Activated naive CD4-positive, alpha-beta T cell (primary cell): ENCODE data around the gene KNOP1.

Source experiments
- DNase-seq, 4 experiments: peaks; one replicate each; lab custom pipeline; 2025; lab: John Stamatoyannopoulos, UW

The KNOP1 gene

DNA sequence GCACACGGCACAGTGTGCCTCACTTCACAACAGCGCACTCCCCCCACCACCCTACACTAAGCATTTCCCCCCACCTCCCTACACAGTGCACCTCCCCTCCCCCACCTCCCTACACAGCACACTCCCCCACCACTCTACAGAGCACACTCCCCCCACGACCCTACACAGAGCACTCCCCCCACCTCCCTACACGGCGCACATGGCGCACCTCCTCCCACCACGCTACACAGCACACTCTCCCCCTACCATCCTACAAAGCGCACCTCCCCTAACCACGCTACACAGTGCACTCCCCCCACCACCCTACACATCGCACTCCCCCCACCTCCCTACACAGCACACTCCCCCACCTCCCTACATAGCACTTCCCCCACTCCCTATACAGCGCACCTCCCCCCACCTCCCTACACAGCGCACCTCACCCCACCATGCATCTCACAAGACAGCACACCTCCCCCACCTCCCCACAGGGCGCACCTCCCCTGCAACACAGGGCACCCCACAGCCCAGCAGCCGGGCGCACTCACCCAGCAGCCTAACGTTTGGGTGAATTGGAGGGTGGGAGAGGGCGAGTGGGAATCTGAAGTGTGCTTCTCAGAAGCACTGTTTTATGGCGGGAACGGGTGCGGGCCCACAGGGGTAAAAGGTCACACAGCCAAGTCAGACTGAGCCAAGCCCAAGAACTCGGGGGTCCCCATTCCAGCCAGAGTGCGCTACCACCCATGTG lies 10.3 kb downstream of the KNOP1 start:
- no peak for DNase-seq

DNA sequence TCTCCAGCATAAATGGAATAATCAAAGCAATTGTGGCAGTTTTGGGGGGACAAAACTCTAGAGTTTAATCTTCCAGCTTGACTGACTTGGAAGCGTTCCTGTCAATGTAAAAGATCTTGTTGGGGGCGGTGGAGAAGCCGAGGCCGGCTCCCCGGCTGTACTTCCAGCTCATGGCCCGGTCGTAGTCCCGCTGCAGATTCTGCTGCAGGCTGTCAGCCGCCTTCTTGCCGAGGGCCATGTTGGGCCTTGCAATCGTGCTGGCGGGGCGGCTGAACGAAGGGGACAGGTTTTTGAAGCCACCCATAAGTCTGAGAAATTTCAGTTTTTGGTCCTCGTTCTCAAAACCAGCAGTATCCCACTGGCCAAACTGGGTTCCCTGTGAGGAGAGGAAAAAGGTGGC lies 11.2 kb downstream of the KNOP1 start:
- no peak for DNase-seq

DNA sequence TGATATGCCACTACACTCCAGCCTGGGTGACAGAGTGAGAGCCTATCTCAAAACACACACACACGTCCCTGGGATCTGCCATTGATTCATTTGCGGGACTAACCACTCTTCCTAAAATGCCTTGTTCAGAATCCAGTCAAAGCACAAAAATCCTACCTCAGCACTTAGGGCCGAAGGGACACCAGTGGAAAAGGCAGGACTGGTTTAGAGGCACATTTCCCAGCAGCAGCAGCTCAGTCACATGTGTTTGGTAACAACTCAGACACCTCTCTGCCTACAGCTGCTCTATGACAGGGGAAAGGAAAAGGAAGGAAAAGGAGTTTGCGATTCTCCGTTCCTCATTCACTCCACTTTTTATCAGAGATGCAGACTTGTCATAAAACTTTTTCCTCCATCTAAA lies 12.2 kb downstream of the KNOP1 start:
- DNase-seq: no peak

GRCh38 chr16:19705146-19705501 lies 12.9 kb downstream of the KNOP1 start:
- DNase-seq: no peak

GRCh38 chr16:19704321-19705145 lies 13.5 kb downstream of the KNOP1 start:
- DNase-seq: no peak

DNA sequence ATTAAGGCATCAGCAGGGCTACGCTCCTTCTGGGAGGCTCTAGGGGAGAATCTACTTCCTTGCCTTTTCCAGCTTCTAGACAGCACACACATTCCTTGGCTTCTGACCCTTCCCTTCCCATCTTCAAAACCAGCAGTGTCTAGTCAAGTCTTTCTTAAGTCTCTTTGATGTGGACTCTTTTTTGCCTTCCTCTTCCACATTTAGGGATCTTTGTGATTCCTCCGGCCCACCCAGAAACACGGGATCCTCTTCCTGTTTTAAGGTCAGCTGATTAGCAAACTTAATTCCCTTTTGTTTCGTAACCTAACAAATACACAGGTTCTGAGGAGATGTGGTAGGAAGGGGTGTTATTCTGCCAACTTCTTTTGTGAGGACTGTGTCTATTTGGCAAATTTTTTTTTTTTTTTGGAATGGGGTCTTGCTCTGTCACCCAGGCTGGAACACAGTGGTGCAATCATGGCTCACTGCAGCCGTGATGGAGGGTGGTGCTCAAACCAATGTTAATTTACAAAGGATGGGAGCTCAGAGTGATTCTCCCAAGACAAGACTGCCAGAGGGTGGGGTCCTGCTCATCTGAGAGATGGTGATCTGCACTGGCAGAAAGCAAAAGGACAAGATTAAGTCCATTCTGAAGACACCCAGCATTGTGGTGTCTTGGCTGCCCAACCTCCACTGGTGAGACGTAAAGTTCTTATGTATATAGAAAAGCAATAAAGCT lies 14.7 kb downstream of the KNOP1 start:
- no peak for DNase-seq

DNA sequence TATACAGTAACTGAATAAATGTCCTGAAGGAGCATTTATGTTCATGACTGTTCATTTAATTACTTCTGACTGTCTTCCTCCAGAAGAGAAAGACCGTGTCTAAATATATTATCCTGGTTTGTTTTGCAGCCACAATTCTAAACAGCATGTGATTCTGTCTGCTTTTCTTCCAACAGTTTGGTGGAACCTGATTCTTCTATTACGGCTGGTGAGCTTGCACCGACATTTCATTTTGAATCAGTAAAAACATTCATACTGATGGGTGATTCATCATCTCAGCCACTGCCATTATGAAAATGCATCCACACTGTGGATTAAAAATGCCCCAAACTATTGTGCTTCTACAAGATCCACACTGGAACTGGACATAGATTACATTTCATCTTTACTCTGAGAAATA lies 16.9 kb downstream of the KNOP1 start:
- no peak for DNase-seq

GRCh38 chr16:19700319-19700781 lies 17.7 kb downstream of the KNOP1 start:
- DNase-seq: no peak

GRCh38 chr16:19699472-19699871 lies 18.6 kb downstream of the KNOP1 start:
- no peak for DNase-seq

- DNase-seq: no peak
Observed at GRCh38 chr16:19698480-19699465, 19.3 kb downstream of the KNOP1 start.

DNA sequence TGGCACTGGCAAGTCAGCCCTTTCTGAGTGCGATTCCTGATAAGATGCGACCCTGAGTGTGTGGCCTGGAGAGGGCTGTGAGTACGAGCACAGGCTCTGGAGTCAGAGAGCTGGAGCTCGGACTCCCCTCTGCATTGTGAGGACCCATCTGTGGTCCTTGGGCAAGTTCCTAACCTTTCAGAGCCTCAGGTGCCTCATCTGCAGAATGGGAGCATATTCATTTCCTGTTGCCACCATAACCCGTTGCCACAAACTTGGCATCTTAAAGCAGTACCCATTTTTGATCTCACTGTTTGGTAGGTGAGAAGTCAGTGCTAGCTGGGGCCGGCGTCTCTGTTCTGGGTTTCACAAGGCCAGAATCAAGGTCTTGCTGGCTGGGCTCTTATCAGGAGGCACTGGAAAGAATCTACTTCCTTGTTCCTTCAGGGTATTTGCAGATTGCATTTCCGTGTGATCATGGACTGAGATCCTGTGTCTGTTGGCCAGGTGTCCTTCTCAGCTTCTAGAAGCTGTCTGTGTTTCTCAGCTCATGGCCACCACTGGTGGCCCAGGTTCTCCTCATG lies 20.2 kb downstream of the KNOP1 start:
- no peak for DNase-seq

DNA sequence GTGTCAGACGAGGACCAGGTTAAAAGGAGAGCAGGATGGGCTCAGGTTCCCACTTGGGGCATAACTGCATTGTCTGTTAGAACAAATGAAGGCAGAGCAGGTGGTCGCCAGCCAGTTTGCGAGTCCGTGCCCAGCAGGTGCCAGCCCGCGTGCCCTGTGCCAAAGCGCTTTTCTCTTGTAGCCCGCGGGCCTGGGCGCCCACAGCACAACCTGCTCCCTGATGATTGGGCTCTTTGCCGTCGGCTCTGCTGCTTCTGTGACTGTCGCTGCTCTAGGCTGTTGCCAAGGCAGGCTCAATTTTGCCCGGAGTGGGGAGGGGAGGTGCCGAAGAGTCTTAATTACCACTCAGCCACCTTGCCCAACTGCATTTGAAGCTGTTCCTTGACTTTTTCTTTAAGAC lies 21.1 kb downstream of the KNOP1 start:
- DNase-seq: peak in 1 of 4 experiments; percentile 9

DNA sequence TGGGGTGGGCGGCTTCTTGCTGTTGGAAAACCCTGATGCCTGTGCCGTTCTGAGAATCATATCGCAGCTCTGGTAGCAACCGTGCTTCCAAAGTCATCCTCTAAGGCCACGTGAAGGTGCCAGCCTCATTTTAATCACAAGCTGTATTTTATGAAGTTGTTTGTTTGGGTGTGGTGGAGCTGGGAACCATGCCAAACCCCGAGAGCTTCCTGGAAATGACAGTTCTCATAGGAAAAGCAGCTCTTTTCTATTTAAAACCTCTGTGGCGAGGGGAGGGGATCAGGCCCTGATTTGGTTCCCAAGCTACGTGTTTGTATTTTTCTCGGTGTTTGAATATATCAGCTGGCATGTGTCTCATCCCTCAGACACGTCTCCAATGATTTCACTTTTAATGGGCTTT lies 21.7 kb downstream of the KNOP1 start:
- peak in 2 of 4 experiments; percentile 50 to 57 for DNase-seq

- no peak for DNase-seq
Observed at GRCh38 chr16:19694989-19695388, 23.0 kb downstream of the KNOP1 start.

- no peak for DNase-seq
Observed at GRCh38 chr16:19691161-19691711, 26.8 kb downstream of the KNOP1 start.

- DNase-seq: no peak
Observed at GRCh38 chr16:19690196-19690595, 27.8 kb downstream of the KNOP1 start.

DNA sequence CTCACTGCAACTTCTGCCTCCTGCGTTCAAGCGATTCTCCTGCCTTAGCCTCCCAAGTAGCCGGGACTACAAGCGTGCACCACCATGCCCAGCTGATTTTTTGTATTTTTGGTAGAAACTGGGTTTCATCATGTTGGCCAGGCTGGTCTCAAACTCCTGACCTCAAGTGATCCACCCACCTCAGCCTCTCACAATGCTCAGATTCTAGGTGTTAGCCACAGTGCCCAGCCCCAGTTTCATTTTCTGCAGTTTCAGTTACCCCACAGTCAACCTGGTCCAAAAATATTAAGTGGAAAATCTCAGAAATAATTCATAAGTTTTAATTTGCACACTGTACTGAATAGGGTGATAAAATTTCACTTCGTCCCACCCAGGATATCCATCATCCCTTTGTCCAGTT lies 28.7 kb downstream of the KNOP1 start:
- no peak for DNase-seq

GRCh38 chr16:19688396-19689024 lies 29.5 kb downstream of the KNOP1 start:
- no peak for DNase-seq

GRCh38 chr16:19687279-19687678 lies 30.7 kb downstream of the KNOP1 start:
- DNase-seq: no peak

- DNase-seq: no peak
Observed at GRCh38 chr16:19685176-19685575, 32.9 kb downstream of the KNOP1 start.
